Type B pancreatic cell (in vitro differentiated cells): ENCODE results near the gene SNRPA1. TPM values are rescaled to one million over a fixed set of nuclear protein-coding genes. Genes with fewer than 3 reads are reported as not detected.

Experiments
- DNase-seq: peaks from one replicate; pipeline ENCODE4 v3.0.0; 2021; ENCODE audit warnings: mixed read lengths; ENCODE audit not compliant: unreplicated experiment; ENCODE audit errors: extremely low spot score
- H3K27ac Mint-ChIP-seq: 2 replicates; pipeline ENCODE4 v1.8.0; 2021; ENCODE audit warnings: mild to moderate bottlenecking, mixed read lengths
- H3K27me3 Mint-ChIP-seq: 2 replicates; pipeline ENCODE4 v1.8.0; 2021; ENCODE audit warnings: mixed read lengths
- H3K36me3 Mint-ChIP-seq: 2 replicates; pipeline ENCODE4 v1.8.0; 2021; ENCODE audit warnings: mixed read lengths
- H3K4me1 Mint-ChIP-seq: one replicate; pipeline ENCODE4 v1.8.0; 2021; ENCODE audit warnings: mixed read lengths; ENCODE audit not compliant: unreplicated experiment
- H3K4me3 Mint-ChIP-seq: 2 replicates; pipeline ENCODE4 v1.8.0; 2021; ENCODE audit warnings: mild to moderate bottlenecking, mixed read lengths
- H3K9me3 Mint-ChIP-seq: 2 replicates; pipeline ENCODE4 v1.8.0; 2021; ENCODE audit warnings: mixed read lengths
- total RNA-seq: library from RNA; stranded (reverse); gene quantifications from 2 replicates; pipeline ENCODE4 v1.2.1, GENCODE V29; 2021; ENCODE audit warnings: low replicate concordance
- TF ChIP-seq, protein P1 (sequence below): fragments of 200-600 bp; sonication (generic); conservative IDR thresholded peaks from 2 replicates; pipeline ENCODE4 v1.5.0; 2021; ENCODE audit warnings: antibody characterized with exemption, mild to moderate bottlenecking

SNRPA1 gene
- total RNA-seq, 1 donor from 2014 or later = 72.6 TPM

DNA sequence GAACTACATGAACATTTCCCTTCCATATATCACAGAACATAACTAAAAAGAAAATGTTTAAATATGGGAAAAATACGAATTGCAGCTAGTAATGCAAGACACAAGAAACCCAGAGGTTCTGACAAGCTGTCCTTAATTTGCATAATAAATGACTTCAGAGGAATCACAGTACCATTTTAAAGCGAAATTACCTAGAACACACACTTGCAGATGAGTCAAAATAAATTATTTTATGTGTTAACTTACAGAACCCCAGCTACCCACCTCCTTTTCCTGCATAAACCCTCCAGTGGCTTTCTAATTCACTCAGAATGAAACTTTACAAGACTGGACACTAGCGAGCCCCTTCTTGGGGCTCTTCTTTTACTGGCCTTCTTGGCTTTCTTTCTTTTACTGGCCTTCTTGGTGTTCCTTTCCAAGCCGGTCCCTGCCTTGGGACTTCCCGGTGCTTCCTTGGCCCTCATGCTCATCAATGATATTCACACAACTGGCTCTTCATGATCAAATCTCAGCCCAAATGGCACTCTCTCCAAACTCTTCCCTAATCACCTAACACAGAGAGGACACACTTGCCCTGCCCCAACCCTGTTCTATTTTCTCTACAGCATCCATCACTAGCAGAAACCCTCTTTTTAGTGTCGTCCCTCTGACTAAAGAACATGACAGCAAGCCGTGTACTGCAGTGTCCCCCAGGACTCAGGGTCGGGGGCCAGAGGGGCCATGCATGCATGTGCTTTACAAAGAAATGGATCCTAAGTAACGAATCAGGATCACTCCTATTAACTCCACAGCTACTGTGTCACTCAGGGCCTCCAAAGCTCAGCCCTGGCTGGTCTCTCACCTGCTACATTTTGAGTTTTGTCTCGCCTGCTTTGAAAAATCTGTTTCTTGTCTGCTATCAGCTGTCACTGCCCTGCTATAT is 48.0 kb downstream of the SNRPA1 start:
- peaks cover 20% of the 10 kb centered on the region for H3K36me3 Mint-ChIP-seq
- H3K27me3 Mint-ChIP-seq = no peaks in the 10 kb centered on the region
- H3K9me3 Mint-ChIP-seq = no peaks in the 10 kb centered on the region
- no peak for DNase-seq
- TF ChIP-seq, protein P1, sequence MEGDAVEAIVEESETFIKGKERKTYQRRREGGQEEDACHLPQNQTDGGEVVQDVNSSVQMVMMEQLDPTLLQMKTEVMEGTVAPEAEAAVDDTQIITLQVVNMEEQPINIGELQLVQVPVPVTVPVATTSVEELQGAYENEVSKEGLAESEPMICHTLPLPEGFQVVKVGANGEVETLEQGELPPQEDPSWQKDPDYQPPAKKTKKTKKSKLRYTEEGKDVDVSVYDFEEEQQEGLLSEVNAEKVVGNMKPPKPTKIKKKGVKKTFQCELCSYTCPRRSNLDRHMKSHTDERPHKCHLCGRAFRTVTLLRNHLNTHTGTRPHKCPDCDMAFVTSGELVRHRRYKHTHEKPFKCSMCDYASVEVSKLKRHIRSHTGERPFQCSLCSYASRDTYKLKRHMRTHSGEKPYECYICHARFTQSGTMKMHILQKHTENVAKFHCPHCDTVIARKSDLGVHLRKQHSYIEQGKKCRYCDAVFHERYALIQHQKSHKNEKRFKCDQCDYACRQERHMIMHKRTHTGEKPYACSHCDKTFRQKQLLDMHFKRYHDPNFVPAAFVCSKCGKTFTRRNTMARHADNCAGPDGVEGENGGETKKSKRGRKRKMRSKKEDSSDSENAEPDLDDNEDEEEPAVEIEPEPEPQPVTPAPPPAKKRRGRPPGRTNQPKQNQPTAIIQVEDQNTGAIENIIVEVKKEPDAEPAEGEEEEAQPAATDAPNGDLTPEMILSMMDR = no peak
- H3K27ac Mint-ChIP-seq = peak overlapping the region; percentile 17
- H3K4me3 Mint-ChIP-seq = no peak overlapping the region
- H3K4me1 Mint-ChIP-seq = peaks cover 68% of the 10 kb centered on the region

DNA sequence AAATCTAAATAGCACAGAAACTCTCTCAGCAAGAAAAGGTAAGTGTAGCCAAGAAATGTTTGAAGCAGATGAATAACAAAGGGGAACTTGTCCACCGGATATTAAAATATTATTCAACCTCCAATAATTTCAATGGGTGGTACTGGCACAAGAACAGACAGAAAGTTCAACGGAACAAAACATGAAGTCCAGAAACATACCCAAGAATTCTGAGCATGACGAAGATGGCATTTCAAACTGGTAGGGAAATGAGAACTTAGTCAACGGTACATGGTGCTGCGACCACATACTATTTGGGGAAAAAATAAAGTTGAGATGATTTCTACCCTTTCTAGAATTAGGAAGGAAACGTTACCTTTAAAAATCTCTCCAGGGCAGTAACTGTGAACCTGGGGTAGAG is 48.7 kb downstream of the SNRPA1 start:
- no peak overlapping the region for H3K27ac Mint-ChIP-seq
- no peak for DNase-seq
- TF ChIP-seq, protein P1 = no peak
- no peak overlapping the region for H3K4me3 Mint-ChIP-seq
- peaks cover 20% of the 10 kb centered on the region for H3K36me3 Mint-ChIP-seq
- H3K4me1 Mint-ChIP-seq = peaks cover 68% of the 10 kb centered on the region
- H3K27me3 Mint-ChIP-seq = no peaks in the 10 kb centered on the region
- no peaks in the 10 kb centered on the region for H3K9me3 Mint-ChIP-seq

DNA sequence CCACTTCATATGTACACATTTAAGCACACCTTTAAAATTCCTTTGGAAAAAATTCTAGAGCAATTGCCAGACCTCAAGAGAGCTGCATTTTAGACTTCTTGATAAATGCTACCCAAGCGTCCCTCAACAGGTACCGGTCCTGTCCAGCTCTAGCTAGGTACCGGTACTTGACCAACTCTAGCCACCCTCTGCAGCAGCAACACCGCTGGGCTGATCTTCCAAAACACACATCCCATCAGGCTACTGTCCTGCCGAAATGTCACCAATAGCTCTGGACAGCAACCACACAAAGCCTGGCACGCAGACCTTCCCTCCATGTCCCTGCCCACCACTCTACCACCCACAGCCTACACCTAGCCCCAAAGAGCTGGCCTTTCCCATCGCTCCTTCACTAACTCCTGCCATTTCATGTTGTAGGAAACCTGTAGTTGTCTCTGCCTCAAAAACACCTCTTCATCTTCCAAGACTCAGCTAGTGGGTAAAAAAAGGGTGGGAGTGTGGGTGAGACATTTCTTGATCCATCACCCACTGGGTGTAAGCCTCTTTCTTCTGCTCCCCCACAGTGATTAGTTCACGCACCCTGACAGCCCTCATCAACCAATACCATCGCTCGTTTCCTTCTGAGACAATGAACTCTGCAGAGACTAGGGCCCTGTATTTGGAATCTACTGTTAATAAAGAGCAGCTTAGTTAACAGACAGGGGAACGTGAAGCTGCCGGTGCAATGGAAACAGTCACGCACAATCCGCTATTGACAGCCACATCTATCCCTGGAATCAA is 50.0 kb downstream of the SNRPA1 start:
- no peak for DNase-seq
- Mint-ChIP-seq H3K9me3 (no peaks in the 10 kb centered on the region), H3K27ac (no peak overlapping the region), H3K27me3 (no peaks in the 10 kb centered on the region), H3K4me3 (peak overlapping the region; percentile 2), H3K36me3 (peaks cover 20% of the 10 kb centered on the region), H3K4me1 (peaks cover 65% of the 10 kb centered on the region)
- TF ChIP-seq, protein P1 = no peak

DNA sequence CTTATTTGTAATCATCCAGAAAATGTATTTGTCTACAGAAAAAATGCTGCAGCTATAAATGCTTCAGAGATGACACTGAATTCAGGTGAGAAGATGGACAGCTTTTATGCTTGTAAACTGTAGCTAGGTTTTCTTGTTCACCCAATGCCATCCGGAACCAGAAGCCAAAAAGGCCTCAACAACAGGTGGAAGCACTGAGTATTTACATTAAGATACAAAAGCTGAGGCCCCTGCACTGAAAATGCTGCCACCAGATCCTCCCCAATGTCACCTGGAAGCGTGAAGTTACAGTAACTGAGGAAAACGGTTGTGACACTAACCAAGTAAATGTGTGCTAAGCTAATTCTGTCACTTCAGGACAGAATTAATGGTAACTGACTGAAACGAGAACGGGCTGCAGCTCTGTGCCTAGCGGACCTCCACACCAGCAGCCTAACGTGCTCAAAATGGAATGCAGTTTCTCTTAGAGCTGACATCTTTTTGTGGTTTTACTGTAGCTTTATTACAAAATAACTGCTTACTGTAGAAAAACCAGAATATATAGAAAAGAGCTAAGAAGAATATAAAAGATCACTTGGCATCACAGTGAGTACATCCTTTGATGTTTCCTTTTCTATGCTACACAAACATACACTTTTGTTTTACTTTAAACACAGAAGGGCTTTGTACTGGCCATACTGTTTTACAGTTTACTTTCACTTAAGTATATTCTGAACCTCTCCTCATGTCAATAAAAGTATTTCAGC is 50.8 kb downstream of the SNRPA1 start:
- Mint-ChIP-seq H3K27me3 (no peaks in the 10 kb centered on the region), H3K9me3 (peaks cover 4% of the 10 kb centered on the region), H3K4me1 (peaks cover 67% of the 10 kb centered on the region), H3K4me3 (peak overlapping the region; percentile 2), H3K36me3 (peaks cover 24% of the 10 kb centered on the region), H3K27ac (no peak overlapping the region)
- no peak for DNase-seq
- TF ChIP-seq, protein P1 = no peak

DNA sequence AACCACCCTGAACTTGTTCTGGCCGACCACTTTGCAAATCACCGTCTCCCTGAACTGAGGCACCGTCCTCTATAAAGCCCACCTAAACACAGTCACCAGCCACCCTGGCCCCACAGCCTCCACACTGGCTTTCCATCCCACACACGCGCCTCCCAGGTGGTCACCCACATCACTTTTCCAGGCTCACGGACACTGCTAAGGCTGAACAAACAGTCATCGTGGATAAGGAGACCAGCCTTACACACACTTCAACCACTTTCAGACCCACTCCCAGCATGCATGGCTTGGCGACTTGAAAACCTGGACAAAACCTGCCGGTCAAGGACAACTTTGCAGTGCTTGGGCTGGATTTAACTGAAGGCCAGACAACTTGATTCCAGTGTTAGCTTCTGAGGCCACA is 51.6 kb downstream of the SNRPA1 start:
- Mint-ChIP-seq H3K4me1 (peaks cover 66% of the 10 kb centered on the region), H3K4me3 (peak overlapping the region; percentile 5), H3K36me3 (peaks cover 24% of the 10 kb centered on the region), H3K27ac (peak overlapping the region; percentile 10), H3K27me3 (no peaks in the 10 kb centered on the region), H3K9me3 (peaks cover 4% of the 10 kb centered on the region)
- TF ChIP-seq, protein P1 = no peak
- DNase-seq = no peak
